HG02571 (cell line): Measurements from ENCODE around the gene ARIH2.

Source experiments
- ATAC-seq: cut with Tn5 transposase; IDR thresholded peaks from one replicate; pipeline ENCODE4 v1.9.1; 2021; ENCODE audit warnings: mild to moderate bottlenecking, moderate library complexity; ENCODE audit not compliant: unreplicated experiment

The ARIH2 gene

GRCh38 chr3:49034650-49035049, 116.0 kb downstream of the ARIH2 start:
- ATAC-seq = no peak

DNA sequence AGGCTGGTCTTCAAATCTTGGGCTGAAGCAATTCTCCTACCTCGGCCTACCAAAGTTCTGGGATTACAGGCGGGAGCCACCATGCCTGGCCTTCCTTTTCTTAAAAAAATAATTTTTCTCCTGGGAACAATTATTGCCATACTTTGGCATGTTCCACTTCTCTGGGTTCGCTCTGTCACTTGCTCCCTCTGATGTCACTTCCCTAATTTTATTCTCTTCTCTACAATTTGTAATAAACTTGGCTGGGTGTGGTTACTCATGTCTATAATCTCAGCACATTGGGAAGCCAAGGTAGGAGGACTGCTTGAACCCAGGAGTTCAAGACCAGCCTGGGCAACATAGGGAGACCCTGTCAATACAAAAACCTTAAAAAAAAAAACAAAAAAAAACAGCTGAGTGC, 116.6 kb downstream of the ARIH2 start:
- no peak for ATAC-seq
